Keratinocyte (primary cell): Measurements from ENCODE around the gene CDS2. TPM values are rescaled to one million over a fixed set of nuclear protein-coding genes. Genes with fewer than 3 reads are reported as not detected.

ENCODE experiments used
- DNase-seq: peaks from one replicate; pipeline ENCODE4 v3.0.0-alpha.2; 2011; ENCODE audit warnings: low read depth, missing footprints, low spot score
- FAIRE-seq: peaks from 2 replicates; lab custom pipeline; 2011; peaks lifted over from hg19 to GRCh38; lab: Jason Lieb, UNC
- H2AFZ ChIP-seq: 2 replicates; pipeline ENCODE4 v1.6.0; 2012; ENCODE audit warnings: low read length, control low read depth, inconsistent platforms; ENCODE audit not compliant: control insufficient read depth
- H3K27ac ChIP-seq: 2 replicates; pipeline ENCODE4 v1.5.1; 2011; ENCODE audit warnings: low read length; ENCODE audit not compliant: control insufficient read depth, insufficient read depth
- H3K27me3 ChIP-seq: 3 replicates; pipeline ENCODE4 v1.6.0; 2011; ENCODE audit warnings: low read length; ENCODE audit not compliant: control insufficient read depth, insufficient read depth; ENCODE audit errors: extremely low read depth
- H3K36me3 ChIP-seq, 2 experiments: 2 replicates in 1 of 2; 3 replicates in 1 of 2; pipeline ENCODE4 v1.5.1; 2011; ENCODE audit warnings: low read length in 2 of 2, mild to moderate bottlenecking in 1 of 2; ENCODE audit not compliant: control insufficient read depth in 2 of 2, insufficient read depth in 2 of 2; ENCODE audit errors: extremely low read depth in 1 of 2
- H3K4me1 ChIP-seq: 3 replicates; pipeline ENCODE4 v1.5.1; 2011; ENCODE audit warnings: low read length; ENCODE audit not compliant: control insufficient read depth, insufficient read depth; ENCODE audit errors: extremely low read depth
- H3K4me2 ChIP-seq: 3 replicates; pipeline ENCODE4 v1.6.0; 2011; ENCODE audit warnings: low read depth, low read length; ENCODE audit not compliant: control insufficient read depth, insufficient read depth; ENCODE audit errors: extremely low read depth
- H3K4me3 ChIP-seq, 3 experiments: fragments of 200-600 bp in 1 of 3; sonication (generic) in 1 of 3; 2 replicates in 2 of 3; 3 replicates in 1 of 3; pipeline ENCODE4 v1.5.1; 2011 to 2016; ENCODE audit warnings: low read length in 3 of 3, mild to moderate bottlenecking in 3 of 3, control low read depth in 2 of 3, inconsistent platforms in 1 of 3, low read depth in 1 of 3, mixed read lengths in 1 of 3, mixed run types in 1 of 3, moderate library complexity in 1 of 3; ENCODE audit not compliant: control insufficient read depth in 2 of 3, insufficient read depth in 2 of 3; ENCODE audit errors: extremely low read depth in 1 of 3
- H3K79me2 ChIP-seq: 2 replicates; pipeline ENCODE4 v1.6.0; 2012; ENCODE audit warnings: low read length; ENCODE audit not compliant: control insufficient read depth, insufficient read depth
- H3K9ac ChIP-seq: 3 replicates; pipeline ENCODE4 v1.6.0; 2011; ENCODE audit warnings: low read length; ENCODE audit not compliant: control insufficient read depth, insufficient read depth; ENCODE audit errors: extremely low read depth
- H3K9me1 ChIP-seq: 3 replicates; pipeline ENCODE4 v1.6.0; 2011; ENCODE audit warnings: low read length; ENCODE audit not compliant: control insufficient read depth, insufficient read depth; ENCODE audit errors: extremely low read depth
- H3K9me3 ChIP-seq: 2 replicates; pipeline ENCODE4 v1.5.1; 2012; ENCODE audit warnings: low read depth, low read length; ENCODE audit not compliant: control insufficient read depth
- H4K20me1 ChIP-seq: 3 replicates; pipeline ENCODE4 v1.6.0; 2011; ENCODE audit warnings: low read length; ENCODE audit not compliant: control insufficient read depth, insufficient read depth; ENCODE audit errors: extremely low read depth
- EZH2 ChIP-seq: IDR thresholded peaks from one replicate; pipeline ENCODE4 v1.6.1; 2012; ENCODE audit warnings: inconsistent platforms, mild to moderate bottlenecking, low read length, moderate library complexity
- dilution Hi-C: fragments of 300-500 bp; cut with MboI; formaldehyde crosslinking; loops from one replicate; pipeline ENCODE4 v1.7.0; 2020; ENCODE audit warnings: low sequenced_read_pairs; ENCODE audit not compliant: extremely low pct_ligation_motif_present
- polyA plus RNA-seq, 5 experiments: library from polyadenylated mRNA; depleted of rRNA in 3 of 5; stranded (reverse) in 3 of 5; stranded (forward) in 1 of 5; unstranded in 1 of 5; fragments of >200 nt; gene quantifications; 1 replicate in 1 of 5; 2 replicates in 3 of 5; 3 replicates in 1 of 5; pipeline versions ENCODE4 v1.2.1 to v1.2.3, GENCODE V29; 2011 to 2012; ENCODE audit warnings: missing spikeins in 2 of 5, low read depth in 1 of 5, low replicate concordance in 1 of 5
- TF ChIP-seq, protein P1 (sequence below), 3 experiments: IDR thresholded peaks in 1 of 3; conservative IDR thresholded peaks in 1 of 3; optimal IDR thresholded peaks in 1 of 3; 2 replicates in 2 of 3; 3 replicates in 1 of 3; pipeline versions ENCODE3 to v1.5.1; 2011; ENCODE audit warnings: low read length in 3 of 3, mild to moderate bottlenecking in 3 of 3, moderate library complexity in 2 of 3, control low read depth in 1 of 3, inconsistent platforms in 1 of 3; ENCODE audit not compliant: insufficient read depth in 2 of 3; ENCODE audit errors: extremely low read depth in 1 of 3

CDS2 gene
- polyA plus RNA-seq, 1 donor (not counting 4 experiments of a cell fraction or from before 2014, with no cell fraction given) = 67.1 TPM

DNA sequence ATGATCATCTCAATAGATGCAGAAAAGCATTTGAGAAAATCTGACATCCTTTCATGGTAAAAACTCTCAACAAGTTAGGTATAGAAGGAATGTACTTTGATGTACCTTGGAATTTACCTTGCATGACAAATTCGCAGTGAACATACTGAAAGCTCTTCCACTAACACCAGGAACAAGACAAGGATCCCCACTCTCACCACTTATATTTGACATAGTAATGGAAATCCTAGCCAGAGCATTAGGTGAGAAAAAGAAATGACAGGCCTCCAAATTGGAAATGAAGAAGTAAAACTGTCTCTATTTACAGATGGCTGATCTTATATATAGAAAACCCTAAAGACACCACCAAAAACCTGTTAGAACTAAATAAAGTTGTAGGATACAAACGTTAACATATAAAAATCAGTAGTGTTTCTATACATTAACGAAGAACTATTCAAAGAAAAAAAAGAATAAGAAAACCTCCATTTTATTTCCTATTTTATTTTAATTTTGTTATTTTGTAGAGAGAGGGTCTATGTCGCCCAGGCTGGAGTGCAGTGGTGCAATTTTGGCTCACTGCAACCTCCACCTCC, 34.0 kb upstream of the CDS2 start:
- Histone ChIP-seq H4K20me1 (no peaks in the 10 kb centered on the region), H3K27me3 (no peaks in the 10 kb centered on the region), H3K4me2 (no peak overlapping the region), H3K27ac (no peak overlapping the region), H2AFZ (no peak overlapping the region), H3K4me1 (no peaks in the 10 kb centered on the region), H3K36me3 (peaks cover 3% of the 10 kb centered on the region in 2 experiments), H3K9me1 (no peaks in the 10 kb centered on the region), H3K4me3 (no peak overlapping the region), H3K9me3 (no peaks in the 10 kb centered on the region), H3K79me2 (no peaks in the 10 kb centered on the region), H3K9ac (no peak overlapping the region)
- FAIRE-seq (no peak), DNase-seq (no peak)
- TF ChIP-seq, protein P1, sequence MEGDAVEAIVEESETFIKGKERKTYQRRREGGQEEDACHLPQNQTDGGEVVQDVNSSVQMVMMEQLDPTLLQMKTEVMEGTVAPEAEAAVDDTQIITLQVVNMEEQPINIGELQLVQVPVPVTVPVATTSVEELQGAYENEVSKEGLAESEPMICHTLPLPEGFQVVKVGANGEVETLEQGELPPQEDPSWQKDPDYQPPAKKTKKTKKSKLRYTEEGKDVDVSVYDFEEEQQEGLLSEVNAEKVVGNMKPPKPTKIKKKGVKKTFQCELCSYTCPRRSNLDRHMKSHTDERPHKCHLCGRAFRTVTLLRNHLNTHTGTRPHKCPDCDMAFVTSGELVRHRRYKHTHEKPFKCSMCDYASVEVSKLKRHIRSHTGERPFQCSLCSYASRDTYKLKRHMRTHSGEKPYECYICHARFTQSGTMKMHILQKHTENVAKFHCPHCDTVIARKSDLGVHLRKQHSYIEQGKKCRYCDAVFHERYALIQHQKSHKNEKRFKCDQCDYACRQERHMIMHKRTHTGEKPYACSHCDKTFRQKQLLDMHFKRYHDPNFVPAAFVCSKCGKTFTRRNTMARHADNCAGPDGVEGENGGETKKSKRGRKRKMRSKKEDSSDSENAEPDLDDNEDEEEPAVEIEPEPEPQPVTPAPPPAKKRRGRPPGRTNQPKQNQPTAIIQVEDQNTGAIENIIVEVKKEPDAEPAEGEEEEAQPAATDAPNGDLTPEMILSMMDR (optimal IDR thresholded peaks at IDR 0.05 in 1 of 3, IDR thresholded peaks at IDR 0.05 in 1 of 3, conservative IDR thresholded peaks at IDR 0.05 in 1 of 3; ENCODE audit: extremely low read depth in 1 of 3, insufficient read depth in 2 of 3, low read length in 3 of 3) = no peak
- TF ChIP-seq EZH2 = no peak
- dilution Hi-C loops = no loop called here

DNA sequence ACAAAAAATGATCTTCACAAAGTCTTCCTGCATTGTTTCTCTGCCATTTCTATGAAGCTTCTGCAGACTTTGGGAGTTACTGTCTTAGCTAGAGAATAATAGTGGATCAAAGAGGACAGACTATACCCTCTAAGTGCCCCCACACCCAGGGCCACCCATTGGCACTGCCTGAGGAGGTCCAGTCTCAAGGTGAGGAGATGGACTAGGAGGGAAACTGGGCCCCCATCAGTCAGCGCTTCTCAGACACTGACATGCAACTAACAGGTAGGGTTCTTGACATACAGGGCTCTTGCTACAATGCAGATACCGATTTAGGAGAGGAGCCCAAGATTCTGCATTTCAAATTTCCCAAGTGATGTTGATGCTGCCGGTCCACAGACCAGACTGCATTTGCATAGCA, 31.4 kb upstream of the CDS2 start:
- H3K9ac ChIP-seq = no peak overlapping the region
- no peaks in the 10 kb centered on the region for H3K9me3 ChIP-seq
- H3K27ac ChIP-seq = no peak overlapping the region
- H3K4me3 ChIP-seq = no peak overlapping the region
- H2AFZ ChIP-seq = no peak overlapping the region
- dilution Hi-C loops = no loop called here
- TF ChIP-seq, protein P1 (optimal IDR thresholded peaks at IDR 0.05 in 1 of 3, IDR thresholded peaks at IDR 0.05 in 1 of 3, conservative IDR thresholded peaks at IDR 0.05 in 1 of 3; ENCODE audit: extremely low read depth in 1 of 3, insufficient read depth in 2 of 3, low read length in 3 of 3) = no peak
- TF ChIP-seq EZH2 = no peak
- H3K36me3 ChIP-seq = peaks cover 3 to 11% of the 10 kb centered on the region in 2 experiments
- H4K20me1 ChIP-seq = no peaks in the 10 kb centered on the region
- H3K79me2 ChIP-seq = no peaks in the 10 kb centered on the region
- no peaks in the 10 kb centered on the region for H3K9me1 ChIP-seq
- H3K4me2 ChIP-seq = no peak overlapping the region
- H3K27me3 ChIP-seq = no peaks in the 10 kb centered on the region
- FAIRE-seq = no peak
- no peaks in the 10 kb centered on the region for H3K4me1 ChIP-seq
- DNase-seq = no peak
